PC-9 (cell line): ENCODE measurements around the gene ELMOD2. TPM values are rescaled to one million over a fixed set of nuclear protein-coding genes. Genes with fewer than 3 reads are reported as not detected.

Source experiments
- BruUV-seq: library from RNA; stranded (reverse); fragments of 400-500 nt; replicated peaks from 2 replicates; lab custom pipeline; 2021; lab: Mats Ljungman, UMichigan
- CTCF ChIA-PET: fragments of 300-600 bp; sonication (Branson Sonifier 250); formaldehyde crosslinking; loops from one replicate; lab custom pipeline; 2022; ENCODE audit warnings: antibody characterized with exemption; lab: Charles Lee
- POLR2A ChIA-PET: fragments of 300-600 bp; sonication (Branson Sonifier 250); formaldehyde crosslinking; loops from one replicate; lab custom pipeline; 2022; ENCODE audit warnings: antibody characterized with exemption; ENCODE audit not compliant: unreplicated experiment; lab: Charles Lee
- DNase-seq, 2 experiments: peaks; one replicate each; pipeline versions ENCODE4 v3.0.0 to v3.0.0-alpha.2; 2015 to 2022; ENCODE audit warnings: mixed read lengths in 1 of 2
- H2AFZ ChIP-seq: fragments of 200-600 bp; sonication (generic); 2 replicates; pipeline ENCODE4 v1.8.1; 2017; ENCODE audit warnings: antibody characterized with exemption
- H3F3A ChIP-seq: fragments of 200-600 bp; sonication (generic); 2 replicates; pipeline ENCODE4 v1.8.1; 2017; ENCODE audit warnings: antibody characterized with exemption, mild to moderate bottlenecking, low read depth; ENCODE audit not compliant: insufficient read depth
- H3K27ac ChIP-seq: fragments of 200-600 bp; sonication (generic); 2 replicates; pipeline ENCODE4 v1.6.1; 2016; ENCODE audit warnings: mixed run types
- H3K27me3 ChIP-seq: fragments of 200-600 bp; sonication (generic); 2 replicates; pipeline ENCODE4 v1.6.1; 2016; ENCODE audit warnings: low read depth, mixed run types; ENCODE audit not compliant: insufficient read depth
- H3K36me3 ChIP-seq: fragments of 200-600 bp; sonication (generic); 2 replicates; pipeline ENCODE4 v1.6.1; 2016; ENCODE audit warnings: low read depth, mixed run types
- H3K4me1 ChIP-seq: fragments of 200-600 bp; sonication (generic); replicated peaks from 2 replicates; pipeline ENCODE4 v1.6.1; 2016; ENCODE audit warnings: mixed run types; ENCODE audit not compliant: insufficient read depth
- H3K4me2 ChIP-seq: fragments of 200-600 bp; sonication (generic); 2 replicates; pipeline ENCODE4 v1.6.1; 2017; ENCODE audit warnings: mixed run types
- H3K4me3 ChIP-seq: fragments of 200-600 bp; sonication (generic); 2 replicates; pipeline ENCODE4 v1.6.1; 2016; ENCODE audit warnings: mixed run types
- H3K79me2 ChIP-seq: fragments of 200-600 bp; sonication (generic); 2 replicates; pipeline ENCODE4 v1.6.1; 2017; ENCODE audit warnings: low read depth, mixed run types
- H3K9me2 ChIP-seq: fragments of 200-600 bp; sonication (generic); 2 replicates; pipeline ENCODE4 v1.8.1; 2017; ENCODE audit warnings: mild to moderate bottlenecking; ENCODE audit not compliant: insufficient read depth
- H3K9me3 ChIP-seq: fragments of 200-600 bp; sonication (generic); 2 replicates; pipeline ENCODE4 v1.8.1; 2016; ENCODE audit warnings: low read depth; ENCODE audit not compliant: insufficient read depth
- H4K20me1 ChIP-seq: fragments of 200-600 bp; sonication (generic); 2 replicates; pipeline ENCODE4 v1.8.1; 2017; ENCODE audit not compliant: insufficient read depth
- EZH2 ChIP-seq: fragments of 200-600 bp; sonication (generic); IDR thresholded peaks from 2 replicates; pipeline ENCODE4 v1.8.0; 2017; ENCODE audit warnings: antibody characterized with exemption, low read depth
- intact Hi-C: fragments of 100-400 bp; cut with micrococcal nuclease; formaldehyde crosslinking; loops from one replicate; pipeline ENCODE4 v1.10.0; 2022; ENCODE audit not compliant: unreplicated experiment
- total RNA-seq: library from RNA; stranded (reverse); gene quantifications from 2 replicates; pipeline ENCODE4 v1.2.3, GENCODE V29; 2021
- TF ChIP-seq, protein P1 (sequence below): fragments of 200-600 bp; sonication (generic); conservative IDR thresholded peaks from 2 replicates; pipeline ENCODE4 v1.6.1; 2017; ENCODE audit warnings: mixed run types, antibody characterized with exemption, mild to moderate bottlenecking, moderate library complexity

Gene ELMOD2
- total RNA-seq, 1 experiment from 2014 or later, result 29.9 TPM

DNA sequence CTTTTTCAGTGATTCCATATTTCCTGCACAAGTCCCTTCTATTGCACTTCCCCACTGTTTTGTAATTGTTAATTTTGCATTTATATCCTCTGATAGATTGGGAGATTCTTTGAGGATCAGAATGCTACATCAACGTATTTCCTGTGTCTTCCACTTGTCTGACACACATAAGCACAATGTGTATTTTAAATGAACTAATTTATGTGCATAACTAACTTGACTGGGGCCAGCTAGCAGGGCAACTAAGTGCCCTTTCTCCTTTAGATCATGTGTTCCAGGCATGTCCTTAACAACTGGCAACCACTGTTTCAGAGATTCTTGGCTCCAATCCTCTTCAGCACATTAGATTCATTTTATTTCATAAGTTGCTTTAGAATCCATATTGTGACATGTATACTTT lies 60.5 kb downstream of the ELMOD2 start:
- intact Hi-C loops, result no loop called here
- no peak overlapping the region for H3K4me3 ChIP-seq
- POLR2A ChIA-PET, result interaction anchor here (0.7 kb wide), 1 partner anchor 285 kb away, joined by 4 read pairs; no protein-coding TSS in a partner anchor
- DNase-seq, result no peak
- H3K27ac ChIP-seq, result no peak overlapping the region
- H3K79me2 ChIP-seq, result no peaks in the 10 kb centered on the region
- H3F3A ChIP-seq, result no peaks in the 10 kb centered on the region
- H3K4me2 ChIP-seq, result no peak overlapping the region
- no peaks in the 10 kb centered on the region for H3K27me3 ChIP-seq
- no peaks in the 10 kb centered on the region for H3K9me3 ChIP-seq
- H4K20me1 ChIP-seq, result no peaks in the 10 kb centered on the region
- no TSS peak for BruUV-seq
- no peaks in the 10 kb centered on the region for H3K9me2 ChIP-seq
- H3K36me3 ChIP-seq, result no peaks in the 10 kb centered on the region
- H2AFZ ChIP-seq, result no peak overlapping the region
- no peaks in the 10 kb centered on the region for H3K4me1 ChIP-seq
- TF ChIP-seq, protein P1, sequence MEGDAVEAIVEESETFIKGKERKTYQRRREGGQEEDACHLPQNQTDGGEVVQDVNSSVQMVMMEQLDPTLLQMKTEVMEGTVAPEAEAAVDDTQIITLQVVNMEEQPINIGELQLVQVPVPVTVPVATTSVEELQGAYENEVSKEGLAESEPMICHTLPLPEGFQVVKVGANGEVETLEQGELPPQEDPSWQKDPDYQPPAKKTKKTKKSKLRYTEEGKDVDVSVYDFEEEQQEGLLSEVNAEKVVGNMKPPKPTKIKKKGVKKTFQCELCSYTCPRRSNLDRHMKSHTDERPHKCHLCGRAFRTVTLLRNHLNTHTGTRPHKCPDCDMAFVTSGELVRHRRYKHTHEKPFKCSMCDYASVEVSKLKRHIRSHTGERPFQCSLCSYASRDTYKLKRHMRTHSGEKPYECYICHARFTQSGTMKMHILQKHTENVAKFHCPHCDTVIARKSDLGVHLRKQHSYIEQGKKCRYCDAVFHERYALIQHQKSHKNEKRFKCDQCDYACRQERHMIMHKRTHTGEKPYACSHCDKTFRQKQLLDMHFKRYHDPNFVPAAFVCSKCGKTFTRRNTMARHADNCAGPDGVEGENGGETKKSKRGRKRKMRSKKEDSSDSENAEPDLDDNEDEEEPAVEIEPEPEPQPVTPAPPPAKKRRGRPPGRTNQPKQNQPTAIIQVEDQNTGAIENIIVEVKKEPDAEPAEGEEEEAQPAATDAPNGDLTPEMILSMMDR, result no peak
- no peak for TF ChIP-seq EZH2
- CTCF ChIA-PET, result no interaction called here

DNA sequence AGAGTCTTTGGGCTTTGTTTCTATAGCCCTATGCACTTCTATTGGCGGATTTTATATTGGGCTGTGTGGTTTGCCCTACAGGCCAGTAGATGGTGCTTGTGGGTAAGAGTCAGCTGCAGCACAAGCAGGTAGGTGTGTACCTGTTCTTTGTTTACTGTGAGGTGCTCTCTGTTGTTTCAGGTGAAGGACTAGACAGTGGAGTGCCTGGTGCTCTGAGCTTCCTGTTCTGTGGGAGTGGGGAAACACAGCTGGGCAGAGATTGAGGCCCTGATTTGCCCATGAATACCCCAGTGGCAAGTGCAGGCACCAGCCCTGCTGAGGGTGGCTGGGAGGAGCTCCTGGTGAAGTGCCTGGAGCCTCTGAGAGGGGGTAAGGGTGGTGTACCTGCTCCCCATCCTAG lies 71.1 kb downstream of the ELMOD2 start:
- Histone ChIP-seq H3F3A (no peaks in the 10 kb centered on the region), H3K27me3 (no peaks in the 10 kb centered on the region), H3K9me3 (no peaks in the 10 kb centered on the region), H3K27ac (no peak overlapping the region), H3K79me2 (no peaks in the 10 kb centered on the region), H3K9me2 (no peaks in the 10 kb centered on the region), H2AFZ (no peak overlapping the region), H3K4me3 (no peak overlapping the region), H3K4me1 (no peaks in the 10 kb centered on the region), H4K20me1 (no peaks in the 10 kb centered on the region), H3K36me3 (no peaks in the 10 kb centered on the region), H3K4me2 (no peak overlapping the region)
- ChIA-PET CTCF (interaction anchor here (0.8 to 1.1 kb wide), 3 partner anchors 14 to 256 kb away, joined by 3 to 6 read pairs (median 5); no protein-coding TSS in a partner anchor), POLR2A (no interaction called here)
- DNase-seq, result peak; percentile 40 to 46
- intact Hi-C loops, result loop anchor here (1.0 to 10.0 kb wide), 5 partner anchors 42 to 560 kb away; partner anchors contain the start of gene RNF150
- TF ChIP-seq, protein P1, result peak; percentile 67
- no peak for TF ChIP-seq EZH2
- BruUV-seq, result no TSS peak

DNA sequence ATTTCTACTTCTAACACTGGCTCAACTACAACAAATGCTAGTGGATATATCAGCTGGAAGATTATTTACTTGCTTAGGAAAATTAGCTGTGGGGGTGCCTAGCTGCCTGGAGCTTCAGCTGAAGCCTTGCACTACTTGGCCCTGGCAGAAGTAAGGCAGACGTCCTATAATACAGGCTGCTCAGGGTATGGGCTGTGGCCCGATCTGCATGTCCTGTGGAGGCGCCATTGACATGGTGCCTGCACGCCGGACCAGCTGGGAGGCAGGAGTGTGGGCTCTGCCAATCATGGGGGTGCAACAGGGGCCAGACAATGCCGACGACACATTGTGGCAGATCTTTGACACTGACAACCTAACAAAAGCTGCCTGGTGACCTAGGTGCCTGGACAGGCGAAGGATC lies 76.4 kb downstream of the ELMOD2 start:
- POLR2A ChIA-PET, result no interaction called here

More for the DNA sequence above, 76.4 kb downstream of the ELMOD2 start:
- H4K20me1 ChIP-seq, result no peaks in the 10 kb centered on the region
- no peaks in the 10 kb centered on the region for H3F3A ChIP-seq
- CTCF ChIA-PET, result interaction anchor here (0.6 kb wide), 1 partner anchor 533 kb away, joined by 5 read pairs; the partner anchor contains the start of gene RNF150
- no peak overlapping the region for H3K27ac ChIP-seq
- H3K36me3 ChIP-seq, result no peaks in the 10 kb centered on the region
- H3K4me2 ChIP-seq, result no peak overlapping the region
- no peaks in the 10 kb centered on the region for H3K9me2 ChIP-seq
- H3K27me3 ChIP-seq, result no peaks in the 10 kb centered on the region
- no peaks in the 10 kb centered on the region for H3K4me1 ChIP-seq
- DNase-seq, result no peak
- H3K79me2 ChIP-seq, result no peaks in the 10 kb centered on the region
- H3K9me3 ChIP-seq, result no peaks in the 10 kb centered on the region
- no TSS peak for BruUV-seq
- intact Hi-C loops, result no loop called here
- TF ChIP-seq, protein P1, result no peak
- no peak for TF ChIP-seq EZH2
- H3K4me3 ChIP-seq, result no peak overlapping the region
- H2AFZ ChIP-seq, result no peak overlapping the region
